HUES48 (cell line): ENCODE data around the gene HOGA1.

Experiments used
- H3K27ac ChIP-seq: one replicate; pipeline ENCODE4 v1.7.0; 2013; ENCODE audit warnings: low read depth, low read length, inconsistent platforms
- H3K27me3 ChIP-seq: 2 replicates; pipeline ENCODE4 v1.6.1; 2013; ENCODE audit warnings: mild to moderate bottlenecking, low read length; ENCODE audit not compliant: control insufficient read depth, insufficient read depth
- H3K36me3 ChIP-seq: 2 replicates; pipeline ENCODE4 v1.6.1; 2013; ENCODE audit warnings: low read length; ENCODE audit not compliant: control insufficient read depth, insufficient read depth
- H3K4me1 ChIP-seq: 2 replicates; pipeline ENCODE4 v1.6.1; 2013; ENCODE audit warnings: mild to moderate bottlenecking, low read length; ENCODE audit not compliant: control insufficient read depth, insufficient read depth
- H3K4me3 ChIP-seq: 2 replicates; pipeline ENCODE4 v1.5.1; 2013; ENCODE audit warnings: mild to moderate bottlenecking, low read depth, low read length
- H3K9ac ChIP-seq: 2 replicates; pipeline ENCODE4 v1.6.1; 2013; ENCODE audit warnings: mild to moderate bottlenecking, low read depth, low read length, moderate library complexity
- H3K9me3 ChIP-seq: 2 replicates; pipeline ENCODE4 v1.6.1; 2013; ENCODE audit warnings: low read length; ENCODE audit not compliant: control insufficient read depth, insufficient read depth

The HOGA1 gene

DNA sequence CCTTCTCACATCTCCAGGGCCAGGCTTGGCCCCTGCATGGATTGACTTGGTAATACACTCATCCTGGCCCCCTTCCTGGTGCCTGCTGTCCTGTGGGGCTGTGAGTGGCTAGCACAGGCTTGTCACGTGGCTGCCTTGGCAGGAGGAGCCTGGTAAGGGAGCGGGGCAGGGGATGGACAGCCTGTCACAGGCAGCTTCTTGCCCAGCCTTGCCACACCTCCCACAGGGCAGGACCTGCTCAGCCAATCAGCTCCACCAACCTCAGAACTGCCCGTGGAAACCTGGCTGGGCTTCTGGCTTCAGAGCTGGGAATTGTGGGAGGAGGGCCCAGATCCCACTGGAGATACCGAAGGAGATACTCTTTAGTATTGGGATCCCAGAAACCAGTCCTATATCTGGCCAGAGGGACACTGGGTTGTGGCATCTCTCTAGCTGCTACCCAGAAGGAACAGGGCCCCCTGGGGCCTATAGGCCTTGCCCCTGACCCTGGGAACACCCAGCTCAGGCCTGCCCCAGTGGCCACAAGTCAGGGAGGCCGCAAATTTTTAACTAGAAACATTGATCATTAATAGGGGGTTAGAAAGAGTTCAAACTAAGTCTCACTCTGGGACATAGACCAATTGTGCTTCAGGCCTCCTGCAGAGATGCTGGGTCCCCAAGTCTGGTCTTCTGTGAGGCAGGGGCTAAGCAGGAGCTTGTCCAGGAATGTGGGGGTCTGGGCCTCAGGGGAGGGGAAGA, at the start of gene HOGA1:
TSS of gene HOGA1 (plus strand) at position 330 of the 738 bp plus-strand sequence. CDS start at position 645, 315 bp downstream.
- H3K9me3 ChIP-seq: no peaks in the 10 kb centered on the region
- H3K36me3 ChIP-seq: no peaks in the 10 kb centered on the region
- no peak within 1 kb of the TSS for H3K4me3 ChIP-seq
- H3K4me1 ChIP-seq: no peaks in the 10 kb centered on the region; the same call in 1 of the 2 replicates
- H3K9ac ChIP-seq: no peak within 1 kb of the TSS
- no peak within 1 kb of the TSS for H3K27ac ChIP-seq
- H3K27me3 ChIP-seq: no peaks in the 10 kb centered on the region

DNA sequence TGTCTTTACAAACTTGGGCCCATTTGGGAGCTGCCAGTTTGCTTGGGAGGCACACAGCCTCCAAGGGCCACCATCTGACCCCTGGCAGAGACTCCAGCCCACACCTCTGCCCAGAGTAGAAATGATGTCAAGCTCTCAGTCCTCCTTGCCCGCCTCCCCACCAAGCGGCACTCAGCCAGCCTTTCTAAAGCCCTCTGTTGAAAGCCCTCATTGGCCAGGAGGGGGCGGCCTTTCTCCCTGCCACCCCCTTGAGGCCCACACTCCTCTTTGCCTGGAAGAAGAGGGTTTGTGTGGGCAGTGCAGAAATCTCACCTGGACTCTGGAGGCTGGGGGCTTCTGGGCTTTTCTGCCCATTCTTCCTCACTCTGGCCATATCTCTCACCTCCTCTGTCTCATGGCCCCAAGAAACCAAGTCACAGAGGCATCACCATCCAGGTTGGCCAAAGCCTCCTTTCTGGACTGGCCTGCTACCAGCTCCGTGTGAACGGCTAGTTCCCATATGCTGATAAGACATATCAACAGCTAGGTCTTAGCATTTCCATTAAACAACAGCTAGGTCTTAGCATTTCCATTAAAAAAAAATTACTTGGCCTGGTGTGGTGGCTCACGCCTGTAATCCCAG, 49.3 kb upstream of the HOGA1 start:
- peaks cover 11% of the 10 kb centered on the region for H3K4me1 ChIP-seq
- H3K27me3 ChIP-seq: no peaks in the 10 kb centered on the region
- no peak overlapping the region for H3K27ac ChIP-seq
- H3K4me3 ChIP-seq: no peak overlapping the region
- H3K9me3 ChIP-seq: 0 out of 2 replicates have a peak, but pooled peaks cover 2% of the 10 kb centered on the region
- H3K9ac ChIP-seq: no peak overlapping the region
- no peaks in the 10 kb centered on the region for H3K36me3 ChIP-seq

GRCh38 chr10:97537186-97537869, 46.9 kb upstream of the HOGA1 start:
- no peak overlapping the region for H3K27ac ChIP-seq
- H3K27me3 ChIP-seq: no peaks in the 10 kb centered on the region
- no peaks in the 10 kb centered on the region for H3K36me3 ChIP-seq
- no peaks in the 10 kb centered on the region for H3K9me3 ChIP-seq
- no peak overlapping the region for H3K9ac ChIP-seq
- no peak overlapping the region for H3K4me3 ChIP-seq
- H3K4me1 ChIP-seq: peaks cover 22% of the 10 kb centered on the region

DNA sequence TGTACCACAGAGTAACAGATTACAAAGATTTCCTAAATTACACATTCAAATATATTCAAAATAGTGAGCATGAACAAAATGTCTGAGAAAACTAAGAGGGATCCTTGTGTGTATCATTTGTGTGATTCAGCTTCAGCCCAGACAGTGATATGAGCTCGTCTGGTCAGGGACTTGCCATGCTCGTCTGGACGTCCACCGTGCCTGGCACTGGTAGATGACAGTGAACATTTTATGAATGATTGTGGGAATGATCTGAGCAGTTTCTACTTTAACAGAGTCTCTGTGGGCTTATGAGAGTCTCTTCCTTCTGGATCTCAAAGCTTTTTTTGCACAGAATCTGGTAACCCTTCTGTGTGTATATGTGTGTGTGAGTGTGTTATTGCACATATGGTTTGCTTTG, 45.8 kb upstream of the HOGA1 start:
- no peaks in the 10 kb centered on the region for H3K27me3 ChIP-seq
- no peak overlapping the region for H3K4me3 ChIP-seq
- H3K36me3 ChIP-seq: no peaks in the 10 kb centered on the region
- no peak overlapping the region for H3K27ac ChIP-seq
- peaks cover 22% of the 10 kb centered on the region for H3K4me1 ChIP-seq
- no peak overlapping the region for H3K9ac ChIP-seq
- no peaks in the 10 kb centered on the region for H3K9me3 ChIP-seq

- Histone ChIP-seq H3K4me3 (no peak overlapping the region), H3K27me3 (no peaks in the 10 kb centered on the region), H3K4me1 (peaks cover 22% of the 10 kb centered on the region), H3K27ac (no peak overlapping the region), H3K36me3 (no peaks in the 10 kb centered on the region), H3K9me3 (no peaks in the 10 kb centered on the region), H3K9ac (no peak overlapping the region)
Measured at GRCh38 chr10:97538839-97539238, 45.4 kb upstream of the HOGA1 start.

DNA sequence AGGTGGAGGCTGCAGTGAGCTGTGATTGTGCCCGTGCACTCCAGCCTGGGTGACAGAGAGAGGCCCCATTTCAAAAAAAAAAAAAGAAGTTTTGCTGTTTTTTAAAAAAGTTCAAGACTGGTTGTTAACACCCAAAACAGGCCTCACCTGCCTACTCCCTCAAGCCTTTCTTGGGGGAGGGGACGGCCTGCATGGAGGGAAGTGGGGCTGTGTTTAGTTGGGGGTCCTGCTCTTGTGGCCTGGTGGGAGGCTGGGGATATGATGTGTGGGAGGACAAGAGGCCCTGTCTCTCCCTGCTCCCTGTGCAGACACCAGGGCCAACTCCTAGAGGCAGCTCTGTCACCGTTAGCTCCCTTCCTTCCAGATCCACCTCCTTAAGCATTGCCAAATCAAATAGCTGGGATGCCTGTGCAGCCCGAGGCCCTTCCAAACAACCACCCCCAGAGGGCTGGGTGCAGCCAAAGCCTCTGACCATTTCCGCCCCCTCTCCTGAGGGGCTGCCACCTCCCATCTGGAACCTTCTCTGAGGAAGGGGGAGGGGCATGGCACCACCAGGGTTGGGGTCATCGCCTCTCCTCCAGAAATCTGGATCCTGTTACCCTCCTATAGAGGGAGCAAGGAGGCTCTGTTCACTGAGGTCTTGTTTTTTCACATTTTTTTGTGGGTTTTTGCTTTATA, 44.5 kb upstream of the HOGA1 start:
- Histone ChIP-seq H3K27ac (peak overlapping the region; percentile 61), H3K27me3 (no peaks in the 10 kb centered on the region), H3K9ac (no peak overlapping the region), H3K9me3 (no peaks in the 10 kb centered on the region), H3K4me1 (peaks cover 22% of the 10 kb centered on the region), H3K4me3 (no peak overlapping the region), H3K36me3 (no peaks in the 10 kb centered on the region)

GRCh38 chr10:97540669-97541500, 43.3 kb upstream of the HOGA1 start:
- H3K36me3 ChIP-seq: no peaks in the 10 kb centered on the region
- peaks cover 22% of the 10 kb centered on the region for H3K4me1 ChIP-seq
- no peak overlapping the region for H3K9ac ChIP-seq
- peak overlapping the region; percentile 42 for H3K27ac ChIP-seq
- H3K27me3 ChIP-seq: no peaks in the 10 kb centered on the region
- no peaks in the 10 kb centered on the region for H3K9me3 ChIP-seq
- no peak overlapping the region for H3K4me3 ChIP-seq

DNA sequence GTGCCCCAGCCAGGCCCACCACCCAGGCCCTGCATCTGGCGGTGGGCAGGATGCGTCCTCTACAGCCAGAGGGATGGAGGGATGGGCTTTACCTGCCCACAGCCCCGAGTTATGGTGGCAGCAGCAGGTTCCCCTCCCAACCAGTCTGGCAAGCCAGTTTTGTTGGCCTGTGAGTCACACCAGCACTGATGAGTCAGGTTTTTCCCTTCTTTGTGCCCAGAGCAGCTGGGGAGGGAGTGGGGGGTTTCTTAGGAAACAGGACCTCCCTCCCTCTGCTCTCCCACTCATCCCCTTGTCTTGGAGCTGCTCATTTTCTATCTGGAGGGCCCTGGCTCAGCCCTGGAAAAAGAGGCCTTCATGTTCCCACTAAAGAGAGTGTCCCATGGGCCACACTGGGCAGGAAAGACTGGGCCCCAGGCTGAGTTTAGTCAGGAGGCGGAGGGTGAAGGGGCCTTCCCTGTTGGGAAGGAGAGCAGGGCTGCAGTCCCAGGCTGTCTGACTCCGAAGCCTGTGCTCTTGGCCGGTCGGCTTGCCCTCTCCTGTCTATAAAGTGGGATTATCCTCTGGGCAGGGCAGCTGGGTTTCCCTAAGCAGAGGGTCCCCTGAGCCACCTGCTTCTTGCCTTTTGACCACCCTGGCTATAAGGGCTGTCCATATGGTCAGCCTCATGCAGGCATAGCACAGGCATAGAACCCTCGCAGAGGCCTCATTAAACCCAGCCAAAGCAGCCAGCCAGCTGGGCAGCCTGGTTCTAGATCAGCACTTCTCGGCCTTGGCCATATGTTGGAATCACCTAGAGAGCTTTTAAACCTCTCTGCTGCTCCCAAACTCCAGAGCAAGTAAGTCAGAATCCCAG, 41.8 kb upstream of the HOGA1 start:
- peaks cover 22% of the 10 kb centered on the region for H3K4me1 ChIP-seq
- H3K9ac ChIP-seq: no peak overlapping the region
- peak overlapping the region; percentile 93 for H3K27ac ChIP-seq

DNA sequence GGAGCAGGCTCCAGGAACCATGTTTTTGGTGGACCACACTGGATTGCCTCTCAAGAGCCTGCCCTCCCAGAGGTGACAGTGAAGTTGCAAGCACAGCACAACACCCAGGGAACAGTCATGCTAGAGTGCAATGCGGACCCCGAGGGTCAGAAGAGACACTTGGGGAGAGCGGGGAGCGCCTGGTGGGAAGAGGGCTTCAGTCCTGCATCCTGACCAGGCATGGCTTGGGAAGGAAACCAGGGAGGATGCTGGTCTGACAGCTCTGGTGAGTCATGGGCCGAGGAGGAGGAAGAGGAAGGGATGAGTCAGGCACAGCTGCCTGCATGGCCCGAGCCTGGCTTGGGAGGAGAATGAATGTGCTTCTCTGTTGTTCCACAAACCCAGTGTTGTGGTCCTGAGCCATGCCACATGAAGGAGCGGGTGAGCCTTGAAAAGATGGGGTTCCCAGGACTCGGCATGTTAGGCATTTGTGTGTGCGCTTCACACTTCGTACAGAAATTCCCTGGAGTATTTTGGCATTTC, 41.1 kb upstream of the HOGA1 start:
- H3K9me3 ChIP-seq: no peaks in the 10 kb centered on the region
- H3K27me3 ChIP-seq: no peaks in the 10 kb centered on the region
- H3K27ac ChIP-seq: peak overlapping the region; percentile 93
- no peak overlapping the region for H3K9ac ChIP-seq
- peaks cover 24% of the 10 kb centered on the region for H3K4me1 ChIP-seq
- H3K4me3 ChIP-seq: no peak overlapping the region
- no peaks in the 10 kb centered on the region for H3K36me3 ChIP-seq

More for the DNA sequence above, 41.8 kb upstream of the HOGA1 start:
- no peak overlapping the region for H3K4me3 ChIP-seq
- H3K27me3 ChIP-seq: no peaks in the 10 kb centered on the region
- H3K9me3 ChIP-seq: no peaks in the 10 kb centered on the region
- H3K36me3 ChIP-seq: no peaks in the 10 kb centered on the region
